Aortic smooth muscle cell (primary cell): Measurements from ENCODE around the gene TRIML2. TPM values are rescaled to one million over a fixed set of nuclear protein-coding genes. Genes with fewer than 3 reads are reported as not detected.

ENCODE experiments used
- total RNA-seq: library from RNA; depleted of rRNA; stranded (reverse); fragments of >200 nt; gene quantifications from 2 replicates; pipeline ENCODE4 v1.2.3, GENCODE V29; 2014

The TRIML2 gene
- 0.13 TPM in 1 of 2 replicates, not detected in the other for total RNA-seq

DNA sequence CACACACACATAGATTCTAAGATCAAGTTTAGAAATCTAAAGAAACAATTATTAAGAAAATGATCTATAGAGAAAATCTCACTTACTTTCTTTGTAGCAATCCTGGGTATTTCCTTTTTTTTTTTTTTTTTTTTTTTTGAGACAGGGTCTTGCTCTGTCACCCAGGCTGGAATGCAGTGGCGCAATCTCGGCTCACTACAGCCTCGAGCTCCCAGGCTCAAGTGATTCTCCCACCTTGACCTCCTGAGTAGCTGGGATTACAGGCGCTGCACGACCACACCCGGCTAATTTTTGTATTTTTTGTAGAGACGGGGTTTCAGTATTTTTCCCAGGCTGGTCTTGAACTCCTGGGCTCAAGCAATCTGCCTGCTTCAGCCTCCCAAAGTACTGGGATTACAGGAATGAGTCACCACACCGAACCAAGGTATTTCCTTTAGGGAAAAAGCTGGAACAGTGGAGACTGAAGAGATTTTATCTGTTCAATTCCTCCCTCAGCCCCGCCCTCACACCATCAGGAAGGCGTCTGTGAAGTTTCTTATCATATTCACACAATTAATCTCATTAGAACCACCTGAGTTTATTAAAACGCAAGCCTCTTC, at the start of gene TRIML2:
TRIML2 (minus strand) TSS at position 447 of the 599 bp plus-strand sequence. CDS start 4,235 bp downstream, outside the sequence.

DNA sequence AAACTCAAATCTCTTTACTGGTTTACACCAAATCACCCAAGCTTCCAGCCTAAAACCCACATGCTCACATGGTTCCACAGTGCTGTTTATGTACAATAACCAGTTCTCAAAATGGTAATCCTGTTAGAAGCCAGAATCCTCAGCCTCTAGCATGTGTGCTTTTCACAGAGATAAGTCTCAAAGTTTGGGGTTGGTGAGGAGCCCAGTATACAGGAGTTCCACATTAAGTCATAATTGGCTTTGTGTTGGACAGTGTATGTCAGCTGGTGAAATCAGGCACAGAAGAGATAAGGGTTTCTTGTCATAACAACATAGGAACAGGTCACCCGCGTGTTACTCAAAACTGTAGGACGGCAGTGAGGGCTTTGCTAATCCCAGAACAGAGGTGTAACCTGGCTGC, 29.7 kb upstream of the TRIML2 start, which contains the start of gene TRIML1:
TRIML1 (plus strand) TSS at position 301 of the 400 bp plus-strand sequence. CDS start 118 bp downstream, outside the sequence.

Other genes with a start within 250 kb of the TRIML2 start
- gene ZFP42, start 113.8 kb downstream of the TRIML2 start, total RNA-seq, result not detected in 2 replicates
- gene TRIML1, start 29.8 kb upstream of the TRIML2 start, total RNA-seq, result not detected in 2 replicates